GM21390 (cell line): Measurements from ENCODE around the gene INTS13.
"Not testable (repeated sequence)": the region's sequence is repeated elsewhere in the genome, so short reads cannot be mapped to it uniquely, and the experiment has no call there.

Experiments
- ATAC-seq: cut with Tn5 transposase; IDR thresholded peaks from one replicate; pipeline ENCODE4 v1.9.1; 2021; ENCODE audit not compliant: unreplicated experiment

Gene INTS13

GRCh38 chr12:26935636-26936378 lies 2.0 kb downstream of the INTS13 start:
- no peak for ATAC-seq

GRCh38 chr12:26929590-26929989 lies 8.2 kb downstream of the INTS13 start:
- no peak for ATAC-seq

GRCh38 chr12:26928661-26929060 lies 9.1 kb downstream of the INTS13 start:
- ATAC-seq: no peak

- no peak for ATAC-seq
Measured at GRCh38 chr12:26921886-26922285, 15.9 kb downstream of the INTS13 start.

- no peak for ATAC-seq
Measured at GRCh38 chr12:26919216-26919555, 18.6 kb downstream of the INTS13 start.

GRCh38 chr12:26918321-26919215 lies 19.2 kb downstream of the INTS13 start:
- no peak for ATAC-seq

GRCh38 chr12:26906704-26907103 lies 31.1 kb downstream of the INTS13 start:
- ATAC-seq: no peak

GRCh38 chr12:26906024-26906423 lies 31.8 kb downstream of the INTS13 start:
- ATAC-seq: no peak

- not testable (repeated sequence) for ATAC-seq
Measured at GRCh38 chr12:26903396-26903795, 34.4 kb downstream of the INTS13 start.

- no peak for ATAC-seq
Measured at GRCh38 chr12:26896913-26897312, 40.9 kb downstream of the INTS13 start.

- ATAC-seq: no peak
Measured at GRCh38 chr12:26895672-26896071, 42.1 kb downstream of the INTS13 start.

- no peak for ATAC-seq
Measured at GRCh38 chr12:26891704-26892103, 46.1 kb downstream of the INTS13 start.

GRCh38 chr12:26890784-26891183 lies 47.0 kb downstream of the INTS13 start:
- ATAC-seq: no peak

- ATAC-seq: peak; percentile 97
Measured at GRCh38 chr12:26884765-26885576, 52.8 kb downstream of the INTS13 start.

GRCh38 chr12:26880625-26881024 lies 57.2 kb downstream of the INTS13 start:
- ATAC-seq: no peak

- no peak for ATAC-seq
Measured at GRCh38 chr12:26878661-26879119, 59.1 kb downstream of the INTS13 start.

GRCh38 chr12:26874501-26875296 lies 63.1 kb downstream of the INTS13 start:
- ATAC-seq: peak; percentile 49

- no peak for ATAC-seq
Measured at GRCh38 chr12:26872625-26873024, 65.2 kb downstream of the INTS13 start.

GRCh38 chr12:26871985-26872384 lies 65.8 kb downstream of the INTS13 start:
- ATAC-seq: no peak
